CD14-positive monocyte (primary cell): ENCODE results near the gene NEGR1. TPM values are rescaled to one million over a fixed set of nuclear protein-coding genes. Genes with fewer than 3 reads are reported as not detected.

ENCODE experiments used
- DNase-seq, 3 donors: peaks; one replicate each; pipeline ENCODE4 v3.0.0-alpha.2; 2011 to 2022
- H2AFZ ChIP-seq: 2 replicates; pipeline ENCODE4 v1.6.0; 2012; ENCODE audit warnings: mild to moderate bottlenecking, low read depth, low read length, inconsistent platforms; ENCODE audit not compliant: insufficient read depth, poor library complexity, severe bottlenecking
- H3K27ac ChIP-seq, 2 donors: 1 replicate in 1 of 2; 2 replicates in 1 of 2; pipeline ENCODE4 v1.5.1; 2012 to 2013; ENCODE audit warnings: low read length in 2 of 2, control low read depth in 1 of 2, inconsistent platforms in 1 of 2, low read depth in 1 of 2, mild to moderate bottlenecking in 1 of 2
- H3K27me3 ChIP-seq, 2 donors: one replicate each; pipeline versions ENCODE4 v1.6.0 to v1.6.1; 2011 to 2013; ENCODE audit warnings: low read length in 2 of 2; ENCODE audit not compliant: control insufficient read depth in 2 of 2, insufficient read depth in 2 of 2
- H3K36me3 ChIP-seq, 2 donors: replicated peaks in 1 of 2; 1 replicate in 1 of 2; 2 replicates in 1 of 2; pipeline versions ENCODE4 v1.5.1 to v1.6.1; 2012 to 2013; ENCODE audit warnings: low read length in 2 of 2, control low read depth in 1 of 2, inconsistent platforms in 1 of 2, mild to moderate bottlenecking in 1 of 2; ENCODE audit not compliant: insufficient read depth in 2 of 2, control insufficient read depth in 1 of 2
- H3K4me1 ChIP-seq, 2 donors: 1 replicate in 1 of 2; 2 replicates in 1 of 2; pipeline versions ENCODE4 v1.5.1 to v1.6.1; 2012 to 2013; ENCODE audit warnings: low read length in 2 of 2, control low read depth in 1 of 2, inconsistent platforms in 1 of 2, mild to moderate bottlenecking in 1 of 2, moderate library complexity in 1 of 2; ENCODE audit not compliant: insufficient read depth in 2 of 2, control insufficient read depth in 1 of 2
- H3K4me2 ChIP-seq: replicated peaks from 2 replicates; pipeline ENCODE3; 2012; ENCODE audit warnings: low read length, moderate library complexity, mild to moderate bottlenecking; ENCODE audit not compliant: poor library complexity, severe bottlenecking; ENCODE audit errors: extremely low read depth
- H3K4me3 ChIP-seq, 3 experiments: fragments of 200-600 bp in 1 of 3; sonication (generic) in 1 of 3; replicated peaks in 1 of 3; 1 replicate in 2 of 3; 2 replicates in 1 of 3; pipeline ENCODE4 v1.5.1; 2011 to 2013; ENCODE audit warnings: low read length in 3 of 3, mild to moderate bottlenecking in 3 of 3, control low read depth in 2 of 3, low read depth in 2 of 3, inconsistent platforms in 1 of 3, moderate library complexity in 1 of 3
- H3K79me2 ChIP-seq: 2 replicates; pipeline ENCODE4 v1.6.0; 2012; ENCODE audit warnings: mild to moderate bottlenecking, control low read depth, inconsistent platforms, low read length, moderate library complexity; ENCODE audit not compliant: insufficient read depth
- H3K9ac ChIP-seq: 2 replicates; pipeline ENCODE4 v1.6.0; 2017; ENCODE audit warnings: low read length, mild to moderate bottlenecking; ENCODE audit not compliant: insufficient read depth, poor library complexity, severe bottlenecking
- H3K9me3 ChIP-seq, 2 donors: replicated peaks in 1 of 2; 1 replicate in 1 of 2; 2 replicates in 1 of 2; pipeline versions ENCODE4 v1.5.1 to v1.6.1; 2012 to 2013; ENCODE audit warnings: low read length in 2 of 2, control low read depth in 1 of 2; ENCODE audit not compliant: control insufficient read depth in 1 of 2, insufficient read depth in 1 of 2
- H4K20me1 ChIP-seq: 2 replicates; pipeline ENCODE4 v1.6.0; 2012; ENCODE audit warnings: mild to moderate bottlenecking, low read length, control low read depth, moderate library complexity; ENCODE audit not compliant: insufficient read depth
- H3K27ac Mint-ChIP-seq, 7 donors: one replicate each; pipeline ENCODE4 v1.8.0; 2020; ENCODE audit warnings: mild to moderate bottlenecking in 7 of 7, mixed read lengths in 7 of 7, moderate library complexity in 6 of 7, inconsistent platforms in 2 of 7
- H3K27me3 Mint-ChIP-seq, 3 donors: one replicate each; pipeline ENCODE4 v1.8.0; 2021 to 2022; ENCODE audit warnings: low read depth in 3 of 3, mild to moderate bottlenecking in 3 of 3, mixed read lengths in 3 of 3, moderate library complexity in 3 of 3, inconsistent platforms in 1 of 3
- H3K36me3 Mint-ChIP-seq, 2 donors: one replicate each; pipeline ENCODE4 v1.8.0; 2020; ENCODE audit warnings: mixed read lengths in 2 of 2, inconsistent platforms in 1 of 2, mild to moderate bottlenecking in 1 of 2
- H3K4me1 Mint-ChIP-seq: one replicate; pipeline ENCODE4 v1.8.0; 2020; ENCODE audit warnings: mild to moderate bottlenecking, mixed read lengths
- H3K4me3 Mint-ChIP-seq, 2 donors: one replicate each; pipeline ENCODE4 v1.8.0; 2020; ENCODE audit warnings: mild to moderate bottlenecking in 2 of 2, mixed read lengths in 2 of 2, moderate library complexity in 1 of 2
- H3K9me3 Mint-ChIP-seq, 7 donors: one replicate each; pipeline ENCODE4 v1.8.0; 2020 to 2022; ENCODE audit warnings: mixed read lengths in 7 of 7, mild to moderate bottlenecking in 6 of 7, moderate library complexity in 6 of 7, inconsistent platforms in 2 of 7
- CTCF ChIP-seq: fragments of 200-600 bp; IDR thresholded peaks from one replicate; pipeline ENCODE4 v1.8.0; 2022; ENCODE audit warnings: antibody characterized with exemption, mild to moderate bottlenecking
- WGBS: methylation state at CpG from one replicate; pipeline ENCODE4 v1.1.5; 2013; ENCODE audit warnings: missing lambda C conversion rate; ENCODE audit not compliant: insufficient coverage; 5-methylcytosine and 5-hydroxymethylcytosine counted together
- intact Hi-C, 2 donors: fragments of 100-400 bp; cut with micrococcal nuclease; formaldehyde crosslinking; loops; one replicate each; pipeline versions ENCODE4 v1.15.0 to v1.15.1; 2023
- polyA plus RNA-seq, 3 donors: library from polyadenylated mRNA; depleted of rRNA in 1 of 3; unstranded in 2 of 3; stranded (reverse) in 1 of 3; fragments of 300-500 nt in 2 of 3; fragments of >200 nt in 1 of 3; fragmentation: Illumina TruSeq in 2 of 3; gene quantifications; 1 replicate in 2 of 3; 2 replicates in 1 of 3; pipeline ENCODE4 v1.2.3, GENCODE V29; 2012 to 2021

Gene NEGR1
- polyA plus RNA-seq, 3 donors: 0.03 to 0.15 (median 0.13) TPM

- Mint-ChIP-seq H3K27ac (no peak overlapping the region), H3K9me3 (peaks cover 0 to 2% (median 0%) of the 10 kb centered on the region in 7 donors), H3K4me1 (peaks cover 12% of the 10 kb centered on the region), H3K27me3 (no peaks in the 10 kb centered on the region), H3K4me3 (no peak overlapping the region), H3K36me3 (no peaks in the 10 kb centered on the region)
- H3K4me1 ChIP-seq: no peaks in the 10 kb centered on the region
- no peak overlapping the region for H3K4me2 ChIP-seq
- H3K27me3 ChIP-seq: no peaks in the 10 kb centered on the region
- no peak for DNase-seq
- H3K79me2 ChIP-seq: no peaks in the 10 kb centered on the region
- H2AFZ ChIP-seq: no peak overlapping the region
- no peak for TF ChIP-seq CTCF
- intact Hi-C loops: no loop called here
- whole genome bisulfite sequencing: no CpG with 5 or more reads among the region's 1 CpG
- no peak overlapping the region for H3K9ac ChIP-seq
- no peak overlapping the region for H3K4me3 ChIP-seq
- no peaks in the 10 kb centered on the region for H3K9me3 ChIP-seq
- no peaks in the 10 kb centered on the region for H3K36me3 ChIP-seq
- no peak overlapping the region for H3K27ac ChIP-seq
- no peaks in the 10 kb centered on the region for H4K20me1 ChIP-seq
Observed at GRCh38 chr1:72324451-72324850, 42.1 kb upstream of the NEGR1 start.

- no peak overlapping the region for H3K4me3 Mint-ChIP-seq
- peaks cover 0 to 2% (median 0%) of the 10 kb centered on the region in 7 donors for H3K9me3 Mint-ChIP-seq
- no peak overlapping the region for H3K27ac Mint-ChIP-seq
- no peaks in the 10 kb centered on the region for H3K36me3 Mint-ChIP-seq
- Histone ChIP-seq H3K9me3 (no peaks in the 10 kb centered on the region), H3K36me3 (no peaks in the 10 kb centered on the region), H3K79me2 (no peaks in the 10 kb centered on the region), H3K4me1 (no peaks in the 10 kb centered on the region), H3K27ac (no peak overlapping the region), H3K4me3 (no peak overlapping the region), H3K27me3 (no peaks in the 10 kb centered on the region), H3K9ac (no peak overlapping the region), H4K20me1 (no peaks in the 10 kb centered on the region), H2AFZ (no peak overlapping the region), H3K4me2 (no peak overlapping the region)
- H3K27me3 Mint-ChIP-seq: no peaks in the 10 kb centered on the region
- no peak for TF ChIP-seq CTCF
- no peak for DNase-seq
- peaks cover 12% of the 10 kb centered on the region for H3K4me1 Mint-ChIP-seq
- intact Hi-C loops: no loop called here
- WGBS: 94% methylated on average over 1 of the region's 3 CpGs
Observed at GRCh38 chr1:72322910-72323309, 40.6 kb upstream of the NEGR1 start.
